HG03442 (cell line): ENCODE data around the gene SSR2.

ENCODE experiments used
- ATAC-seq: cut with Tn5 transposase; IDR thresholded peaks from one replicate; pipeline ENCODE4 v1.9.1; 2021; ENCODE audit warnings: mild to moderate bottlenecking, moderate library complexity; ENCODE audit not compliant: unreplicated experiment

SSR2 gene

DNA sequence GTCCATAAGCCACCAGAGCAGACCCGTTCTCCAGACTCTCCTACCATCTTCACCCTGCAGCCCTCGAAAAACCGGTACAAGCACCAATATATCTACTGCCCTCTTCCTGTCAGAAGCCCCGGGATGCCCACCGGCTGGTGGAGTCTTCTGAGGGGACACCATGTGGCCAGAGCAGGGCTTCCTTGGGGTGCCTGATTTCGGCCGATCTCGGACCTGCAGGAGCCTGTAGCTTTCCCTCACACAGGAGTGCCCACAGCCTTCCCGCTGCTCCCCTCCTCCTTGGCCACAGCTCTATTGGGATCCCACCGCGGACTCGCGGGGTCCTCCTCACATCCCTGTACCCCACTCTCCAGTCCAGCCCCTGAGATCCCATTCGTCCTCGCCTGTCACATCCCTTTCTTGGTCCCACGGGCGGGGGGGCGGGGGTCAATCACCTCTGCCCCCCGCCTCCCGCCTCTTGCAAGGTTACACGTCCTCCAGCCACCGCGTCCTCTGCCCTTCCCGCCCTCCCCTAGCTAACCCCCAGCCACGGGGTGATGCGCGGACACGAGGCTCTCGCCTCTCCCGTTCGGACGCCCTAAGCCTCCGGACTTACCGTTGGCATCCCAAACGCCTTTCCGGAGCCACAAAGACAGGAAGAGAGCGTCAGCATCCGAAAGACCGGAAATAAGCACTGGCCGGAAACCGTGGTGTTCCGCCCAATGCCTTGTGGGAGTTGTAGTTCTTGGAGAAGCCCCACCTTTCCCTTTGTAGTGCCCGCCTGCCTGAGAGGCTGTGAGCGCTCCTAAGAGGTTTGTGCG is at the start of gene SSR2:
SSR2 (minus strand) TSS at position 659 of the 800 bp plus-strand sequence. CDS start 784 bp downstream, outside the sequence.
- ATAC-seq = peak; percentile 85

DNA sequence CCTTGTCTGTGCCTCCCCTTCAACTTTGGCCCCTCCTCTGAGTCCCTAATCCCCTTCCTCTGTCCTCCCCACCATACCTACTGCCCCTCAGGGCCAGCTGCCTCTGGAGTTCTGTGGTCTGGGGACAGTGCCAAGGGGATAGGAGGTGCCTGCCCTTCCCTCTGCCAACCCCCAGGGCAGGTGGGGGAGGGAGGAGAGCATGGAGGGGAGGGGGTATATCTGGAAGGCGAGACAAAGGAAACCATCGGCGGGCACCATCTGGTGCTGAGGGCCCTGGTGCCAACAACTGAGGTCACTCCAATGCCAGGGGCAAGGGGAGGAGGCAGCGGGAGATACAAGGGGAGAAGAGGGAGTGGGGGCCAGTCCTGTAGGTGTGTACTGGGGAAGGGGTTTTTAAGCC is 49.8 kb upstream of the SSR2 start:
- no peak for ATAC-seq

DNA sequence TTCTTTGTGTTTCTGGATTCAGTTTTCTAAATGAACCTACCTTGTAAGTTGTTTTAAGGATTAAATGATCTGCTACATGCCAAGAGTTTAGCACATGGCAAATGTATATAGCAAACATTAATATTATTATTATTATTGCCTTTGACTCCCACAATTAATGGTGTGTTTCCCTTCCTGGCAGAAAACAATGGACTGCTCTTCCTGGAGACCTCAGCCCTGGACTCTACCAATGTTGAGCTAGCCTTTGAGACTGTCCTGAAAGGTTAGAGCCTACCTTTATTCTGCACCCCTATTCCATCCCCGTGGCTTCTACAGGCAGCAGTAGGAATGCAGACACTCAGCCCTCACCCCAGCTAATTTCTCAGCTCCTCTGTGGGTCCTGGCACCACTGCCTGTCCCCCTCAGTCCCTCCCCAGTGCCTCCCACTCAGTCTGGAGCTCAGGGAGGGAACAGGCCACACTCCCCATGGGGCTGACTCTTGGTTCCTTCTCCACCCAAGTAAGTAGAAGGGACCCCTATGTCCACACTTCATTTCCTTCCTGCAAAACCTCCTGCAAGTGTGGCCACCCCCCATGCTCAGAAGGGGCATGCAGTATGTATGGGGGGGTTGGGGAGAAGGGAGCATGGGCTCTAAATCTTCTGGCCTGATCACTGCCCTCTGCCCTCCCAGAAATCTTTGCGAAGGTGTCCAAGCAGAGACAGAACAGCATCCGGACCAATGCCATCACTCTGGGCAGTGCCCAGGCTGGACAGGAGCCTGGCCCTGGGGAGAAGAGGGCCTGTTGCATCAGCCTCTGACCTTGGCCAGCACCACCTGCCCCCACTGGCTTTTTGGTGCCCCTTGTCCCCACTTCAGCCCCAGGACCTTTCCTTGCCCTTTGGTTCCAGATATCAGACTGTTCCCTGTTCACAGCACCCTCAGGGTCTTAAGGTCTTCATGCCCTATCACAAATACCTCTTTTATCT is 49.0 kb upstream of the SSR2 start:
- ATAC-seq = no peak

DNA sequence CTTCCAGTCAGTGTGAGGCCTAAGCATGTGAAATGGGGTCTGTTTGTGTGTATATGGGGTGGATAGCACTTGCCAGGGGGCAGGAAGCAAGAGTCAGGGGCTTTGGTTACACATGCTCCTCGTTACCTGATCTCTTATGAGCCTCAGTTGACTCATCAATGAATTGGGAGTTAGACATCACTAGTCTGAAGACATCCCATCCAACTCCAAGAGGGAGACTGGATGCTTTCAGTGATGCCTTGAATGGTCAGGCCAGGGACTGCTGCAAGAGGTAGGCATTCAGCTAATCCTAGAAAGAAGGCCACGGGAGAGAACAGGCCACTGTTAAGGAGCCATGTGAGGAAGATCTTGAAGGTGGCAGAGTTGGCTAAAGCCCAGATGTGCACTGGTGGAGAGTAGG is 46.5 kb upstream of the SSR2 start:
- ATAC-seq = no peak

DNA sequence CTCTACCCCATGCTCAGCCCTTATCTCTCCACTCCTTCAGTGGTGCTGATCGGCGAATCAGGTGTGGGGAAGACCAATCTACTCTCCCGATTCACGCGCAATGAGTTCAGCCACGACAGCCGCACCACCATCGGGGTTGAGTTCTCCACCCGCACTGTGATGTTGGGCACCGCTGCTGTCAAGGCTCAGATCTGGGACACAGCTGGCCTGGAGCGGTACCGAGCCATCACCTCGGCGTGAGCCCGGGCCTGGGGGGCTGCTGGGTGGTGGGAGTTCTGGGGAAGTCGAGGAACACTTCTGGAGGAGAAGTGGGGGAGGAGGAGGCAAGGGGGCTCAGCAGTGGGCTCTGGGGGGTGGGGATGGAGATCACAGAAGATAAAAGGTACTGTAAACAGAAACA is 45.1 kb upstream of the SSR2 start:
- no peak for ATAC-seq

DNA sequence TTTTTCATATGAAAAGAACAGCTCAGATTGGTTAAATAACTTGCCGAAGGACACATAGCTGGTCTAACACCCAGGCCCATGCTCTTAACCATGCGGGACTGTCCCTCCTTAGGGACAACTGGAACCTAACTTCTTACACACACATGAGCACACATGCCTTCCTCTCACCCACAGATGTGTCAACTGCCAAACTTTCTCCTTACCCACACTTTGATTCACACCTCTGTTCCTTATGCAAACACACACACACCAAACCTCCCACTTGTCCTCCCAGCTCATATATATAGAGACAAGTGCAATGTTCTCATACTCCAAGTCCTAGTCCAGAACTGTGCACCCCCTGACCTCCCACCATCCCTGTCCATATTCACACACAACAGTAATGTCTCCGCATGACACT is 44.5 kb upstream of the SSR2 start:
- ATAC-seq = no peak

DNA sequence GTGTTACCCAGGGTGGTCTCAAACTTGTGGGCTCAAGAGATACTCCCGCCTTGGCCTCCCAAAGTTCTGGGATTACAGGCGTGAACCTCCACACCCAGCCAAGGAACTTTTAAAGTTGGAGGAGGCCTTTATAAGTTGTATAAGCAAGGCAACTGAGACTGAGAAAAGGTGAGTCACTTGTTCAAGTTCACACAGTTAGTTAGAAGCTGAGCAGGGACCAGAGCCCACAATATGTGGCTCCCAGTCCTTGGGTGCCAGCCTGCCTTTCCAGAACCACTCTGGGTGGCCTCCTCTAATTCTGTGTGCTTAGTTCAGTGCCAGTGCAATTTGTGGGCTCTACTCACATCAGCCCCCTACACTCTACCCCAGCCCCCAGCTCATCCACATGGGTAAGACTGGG is 43.9 kb upstream of the SSR2 start:
- no peak for ATAC-seq

DNA sequence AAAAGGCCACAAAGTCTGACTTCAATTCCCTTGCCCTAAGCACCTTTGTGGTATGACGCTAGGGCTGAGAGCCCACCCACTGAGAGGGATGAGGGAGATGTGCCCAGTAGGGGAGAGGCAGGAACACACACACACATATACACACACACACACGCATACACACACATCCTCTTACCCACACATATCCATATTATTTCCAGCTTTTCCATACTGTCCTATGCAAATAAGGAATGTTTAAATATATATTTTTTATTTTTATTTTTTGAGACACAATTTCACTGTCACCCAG is 43.2 kb upstream of the SSR2 start:
- no peak for ATAC-seq

DNA sequence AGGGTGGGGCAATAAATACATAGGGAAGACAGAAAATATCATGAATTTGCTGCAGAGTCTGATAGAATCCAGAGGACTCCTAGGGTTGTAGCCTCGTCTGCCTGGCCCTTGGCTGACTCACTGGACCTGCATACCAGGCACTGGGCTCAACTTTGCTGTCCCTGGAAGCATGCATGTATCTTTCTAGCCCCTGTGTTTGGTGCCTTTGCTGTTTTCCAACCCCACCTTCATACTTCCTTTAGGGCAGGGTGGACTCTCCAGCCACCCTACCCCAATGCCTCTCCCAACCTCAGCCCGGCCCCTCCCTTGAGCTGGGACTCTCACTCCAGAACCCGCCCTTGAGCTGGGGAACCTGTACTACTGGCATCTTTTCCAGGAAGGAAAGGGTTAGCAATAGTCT is 41.4 kb upstream of the SSR2 start:
- no peak for ATAC-seq

DNA sequence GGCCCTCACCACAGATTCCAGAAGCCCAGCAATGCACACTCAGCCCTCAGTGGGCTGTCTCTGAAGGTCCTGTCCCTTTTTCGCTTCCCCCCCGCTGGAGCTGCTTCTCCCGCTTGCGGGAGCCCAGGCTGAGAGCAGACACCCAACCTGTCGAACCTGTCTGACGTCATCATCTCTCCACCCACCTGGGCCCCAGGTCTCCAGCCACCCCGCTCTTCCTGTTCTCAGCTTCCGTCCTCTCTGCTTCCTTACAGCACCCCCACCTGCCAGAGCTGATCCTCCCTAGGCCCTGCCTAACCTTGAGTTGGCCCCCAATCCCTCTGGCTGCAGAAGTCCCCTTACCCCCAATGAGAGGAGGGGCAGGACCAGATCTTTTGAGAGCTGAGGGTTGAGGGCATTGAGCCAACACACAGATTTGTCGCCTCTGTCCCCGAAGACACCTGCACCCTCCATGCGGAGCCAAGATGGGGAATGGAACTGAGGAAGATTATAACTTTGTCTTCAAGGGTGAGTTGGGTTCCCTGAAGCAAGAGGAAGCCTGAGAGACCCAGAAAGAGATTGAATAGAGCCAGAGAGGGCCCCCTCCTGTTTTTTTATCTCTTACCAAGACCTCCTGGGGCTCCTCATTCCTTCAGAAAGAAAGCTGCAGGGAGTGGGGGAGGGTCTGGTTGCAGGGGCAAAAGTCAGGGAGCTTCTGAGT is 40.3 kb upstream of the SSR2 start, which contains the start of gene RAB25:
RAB25 (plus strand) TSS at position 224 of the 700 bp plus-strand sequence; CDS start at position 465, 241 bp downstream.
- no peak for ATAC-seq

DNA sequence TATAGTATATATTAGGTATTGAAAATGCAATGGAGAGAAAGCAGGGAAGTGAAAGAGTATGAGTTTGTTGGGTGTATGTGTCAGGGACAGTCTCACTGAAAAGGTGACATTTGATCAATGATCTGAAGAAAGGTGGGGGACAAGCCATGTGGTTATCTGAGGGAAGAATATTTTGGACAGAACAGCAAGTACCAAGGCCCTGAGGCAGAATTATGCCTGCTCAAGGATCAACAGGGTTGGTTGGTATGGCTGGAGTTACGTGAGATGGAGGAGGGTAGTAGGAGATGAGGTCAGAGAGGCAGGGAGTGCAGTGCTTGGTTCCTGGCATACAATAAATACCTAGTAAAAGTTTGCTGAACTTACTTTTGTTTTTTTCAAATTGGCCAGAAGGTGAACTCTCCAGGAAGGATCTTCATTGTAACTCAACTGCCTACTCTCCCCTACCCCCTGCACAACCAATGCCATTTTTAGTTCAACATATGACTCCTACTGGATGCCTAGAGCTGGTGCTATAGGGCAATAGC is 35.6 kb upstream of the SSR2 start:
- no peak for ATAC-seq

DNA sequence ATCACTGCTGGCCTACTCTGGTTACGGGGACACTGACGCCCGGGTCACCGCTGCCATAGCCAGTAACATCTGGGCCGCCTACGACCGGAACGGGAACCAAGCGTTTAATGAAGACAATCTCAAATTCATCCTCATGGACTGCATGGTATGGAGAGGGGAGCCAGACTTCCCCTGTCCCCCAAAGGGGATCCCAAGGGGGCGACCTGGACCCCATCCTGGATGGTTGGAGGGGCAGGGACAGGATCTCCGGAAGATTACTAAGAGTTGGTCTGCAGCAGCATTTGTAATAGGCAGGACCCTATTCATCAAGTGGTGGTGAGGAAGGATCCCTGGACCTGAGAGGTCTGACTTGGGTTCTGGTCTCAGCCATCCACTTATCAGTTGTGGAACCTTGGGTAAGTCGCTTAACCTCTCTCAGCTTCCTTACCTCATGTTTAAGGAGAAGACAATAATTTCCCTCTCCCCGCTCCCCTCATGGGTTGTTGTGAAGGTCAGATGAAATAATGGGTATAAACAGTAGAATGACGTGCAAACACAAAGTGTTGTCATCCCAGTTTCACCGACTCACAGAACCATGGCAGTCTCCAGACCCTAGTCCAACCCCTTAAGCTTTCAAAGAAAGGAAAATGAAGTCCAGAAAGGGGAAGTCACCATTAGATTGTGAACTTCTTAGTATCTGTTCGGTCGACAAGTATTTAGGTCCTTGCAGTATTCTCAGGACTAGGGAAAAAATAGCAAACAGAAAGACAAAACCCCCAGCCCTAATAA is 34.7 kb upstream of the SSR2 start:
- ATAC-seq = no peak

DNA sequence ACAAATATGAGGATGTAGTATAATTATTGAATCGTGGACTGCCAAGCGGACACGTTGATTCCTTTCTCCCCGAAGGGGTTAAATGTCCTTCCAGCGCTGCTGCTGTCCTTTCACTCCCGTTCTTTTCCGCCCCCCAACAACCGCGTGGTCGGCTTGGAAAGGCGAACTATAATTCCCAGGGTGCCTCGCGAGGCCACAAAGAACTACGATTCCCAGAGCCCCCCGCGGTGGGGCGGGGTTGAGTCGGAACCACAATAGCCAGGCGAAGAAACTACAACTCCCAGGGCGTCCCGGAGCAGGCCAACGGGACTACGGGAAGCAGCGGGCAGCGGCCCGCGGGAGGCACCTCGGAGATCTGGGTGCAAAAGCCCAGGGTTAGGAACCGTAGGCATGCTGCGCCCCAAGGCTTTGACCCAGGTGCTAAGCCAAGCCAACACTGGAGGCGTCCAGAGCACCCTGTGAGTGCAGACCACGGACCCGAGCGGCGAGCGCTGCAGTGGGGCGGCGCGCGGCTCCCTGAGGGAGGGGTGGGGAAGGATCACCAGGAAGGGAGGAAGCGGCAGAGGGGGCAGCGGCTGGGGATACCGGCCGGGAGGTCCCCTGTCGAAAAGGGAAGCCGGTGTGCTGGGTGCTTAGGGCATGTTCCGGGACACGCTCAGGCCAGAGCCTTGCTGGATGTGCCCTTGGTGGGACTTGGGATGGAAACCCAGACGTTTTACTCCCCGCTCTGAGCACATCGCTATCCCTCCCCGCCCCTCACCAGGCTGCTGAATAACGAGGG is 33.9 kb upstream of the SSR2 start, which contains the start of gene LAMTOR2:
LAMTOR2 (plus strand) TSS at position 283 of the 781 bp plus-strand sequence; CDS start at position 391, 108 bp downstream.
- peak; percentile 63 for ATAC-seq

DNA sequence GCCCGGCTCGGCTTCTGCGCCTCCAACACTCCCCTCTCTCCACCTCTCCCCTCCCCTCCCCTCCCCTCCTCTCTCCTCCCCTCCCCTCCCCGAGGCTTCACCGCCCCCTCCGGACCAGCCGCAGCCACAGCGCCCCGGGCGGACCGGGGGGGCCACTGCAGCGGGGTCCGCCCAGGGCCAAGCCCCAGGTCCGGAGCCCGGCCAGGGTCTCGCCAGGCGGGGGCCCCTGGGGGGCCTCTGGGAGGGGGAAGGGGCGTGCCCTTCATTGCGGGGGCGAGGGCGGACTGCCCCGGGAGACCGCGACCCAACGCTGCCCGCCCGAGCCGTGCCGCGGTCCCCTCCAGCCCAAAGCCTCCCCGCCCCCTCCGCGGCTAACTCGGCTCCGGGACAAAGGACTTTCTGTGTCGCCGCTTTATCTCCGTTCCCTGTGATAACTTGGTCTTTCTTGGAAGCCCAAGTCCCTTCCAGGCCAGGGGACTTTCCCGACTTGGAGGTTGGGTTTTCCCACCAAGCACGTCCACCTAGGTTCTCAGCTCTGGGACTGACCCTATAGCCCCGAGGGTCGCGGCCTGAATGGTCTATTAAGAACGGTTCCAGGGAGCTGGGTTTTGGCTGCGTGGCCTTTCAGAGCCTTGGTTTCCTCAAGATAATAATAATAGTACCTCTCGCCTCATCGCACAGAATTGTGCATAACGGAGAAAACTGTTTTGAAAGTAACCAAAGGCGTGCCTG is 33.2 kb upstream of the SSR2 start, which contains the start of gene UBQLN4:
UBQLN4 (minus strand) TSS at position 31 of the 732 bp plus-strand sequence. CDS start 97 bp downstream, outside the sequence.
- peak; percentile 48 for ATAC-seq

DNA sequence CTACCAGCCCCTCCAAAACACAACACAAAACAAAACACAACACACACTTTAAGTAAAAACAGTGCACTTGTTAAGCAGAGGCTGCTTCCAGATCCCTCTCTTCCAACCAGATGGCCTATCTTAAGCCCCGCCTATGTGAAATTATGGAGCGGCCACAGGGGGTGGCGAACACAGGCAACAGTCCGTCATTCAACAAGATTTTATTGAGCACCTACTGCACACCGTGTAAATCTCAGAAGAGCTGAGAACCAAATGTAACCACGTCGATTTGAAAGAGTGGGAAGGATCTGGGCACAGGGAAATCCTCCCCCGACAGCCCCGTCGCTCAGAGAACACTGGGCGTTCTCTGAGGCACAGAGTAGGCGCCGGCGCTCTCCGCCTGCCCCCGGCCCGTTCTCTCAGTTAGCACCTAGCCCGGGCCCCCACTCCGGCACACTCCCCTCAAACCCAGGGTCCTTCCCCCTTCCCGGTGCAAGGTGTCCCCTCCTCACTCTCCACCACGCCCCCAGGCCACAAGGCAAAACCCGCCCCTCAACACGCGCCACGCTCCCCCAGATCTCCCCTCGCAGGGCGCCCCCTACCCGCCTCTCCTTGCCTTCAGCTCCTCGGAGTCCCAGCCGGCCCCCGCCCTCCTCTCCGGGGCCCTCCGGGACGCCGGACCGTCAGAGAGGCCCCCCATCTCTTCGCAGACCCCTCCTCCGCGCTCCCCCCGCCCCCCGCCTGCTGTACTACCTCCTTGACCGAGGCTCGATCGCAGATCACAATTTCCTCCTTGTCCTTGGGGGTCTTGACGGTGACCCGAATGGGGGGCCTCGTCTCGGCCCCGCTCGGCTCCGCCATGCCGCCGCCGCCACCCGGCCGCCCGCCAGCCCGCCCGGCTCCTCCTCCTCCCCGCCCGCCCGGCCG is 32.4 kb upstream of the SSR2 start:
- no peak for ATAC-seq

DNA sequence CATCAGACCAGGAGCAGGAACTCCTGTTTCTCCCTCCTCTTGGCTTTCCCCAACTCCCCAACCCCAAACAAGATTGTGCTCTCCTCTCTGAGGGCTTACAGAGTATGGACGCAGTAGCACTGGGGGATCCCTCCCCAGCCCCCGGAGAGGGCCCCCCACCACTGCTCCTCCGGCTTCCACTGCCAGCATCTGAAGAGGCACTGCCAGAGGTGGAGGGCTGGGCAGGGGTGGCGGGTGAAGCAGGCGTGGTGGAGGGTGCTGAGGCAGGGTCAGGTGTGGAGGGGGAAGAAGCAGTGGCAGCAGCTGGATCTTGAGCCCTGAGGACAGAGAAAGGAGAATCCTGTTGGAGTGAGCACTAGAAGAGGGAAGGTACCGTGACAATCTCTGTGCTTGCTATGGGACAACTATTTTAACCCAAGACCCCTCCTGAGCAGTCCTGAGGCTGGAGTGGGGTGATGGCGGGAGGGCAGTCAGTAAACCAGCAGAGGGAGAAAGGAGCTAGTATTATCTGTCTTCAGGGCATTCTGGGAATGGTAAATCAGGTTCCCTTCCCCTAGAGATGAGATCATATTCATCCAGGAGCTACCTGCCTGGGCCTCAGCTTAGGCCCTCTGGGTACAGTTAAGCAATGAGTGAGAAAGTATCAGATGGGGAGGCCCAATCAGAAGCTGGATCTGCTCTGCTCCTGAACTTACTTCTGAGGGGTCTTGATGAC is 30.4 kb upstream of the SSR2 start:
- ATAC-seq = no peak

DNA sequence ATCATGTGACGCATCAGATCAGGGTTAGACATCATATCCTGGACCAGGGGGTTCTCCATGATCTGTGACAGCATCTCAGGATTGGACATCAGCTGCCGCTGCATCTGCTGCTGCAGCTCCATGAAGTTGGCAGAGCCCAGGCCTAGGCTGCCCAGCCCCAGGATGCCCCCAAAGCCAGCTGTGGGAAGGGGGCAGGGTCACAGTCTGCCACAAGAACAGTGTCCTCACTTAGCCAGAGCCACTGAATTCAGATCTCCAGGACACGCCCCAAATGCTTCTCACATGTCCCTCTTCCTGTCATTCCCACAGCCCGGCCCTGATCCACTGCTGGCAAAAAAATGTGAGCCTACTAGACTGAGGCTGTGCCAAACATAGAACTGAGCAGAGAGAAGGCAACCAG is 29.6 kb upstream of the SSR2 start:
- no peak for ATAC-seq
